T-helper 17 cell (primary cell): ENCODE results near the gene CLCA1. TPM values are rescaled to one million over a fixed set of nuclear protein-coding genes. Genes with fewer than 3 reads are reported as not detected.

Experiments used
- total RNA-seq, 4 donors: library from RNA in 2 of 4; stranded (reverse) in 2 of 4; gene quantifications; one replicate each; pipeline ENCODE4 v1.2.3 and lab custom pipeline; 2022 to 2026

Gene CLCA1
- total RNA-seq, 2 donors from 2014 or later = not detected

Other genes with a start within 250 kb of the CLCA1 start
- gene ODF2L, start 72.6 kb upstream of the CLCA1 start, total RNA-seq = 100 to 1,000 TPM; 122 to 145 TPM
- not detected for gene CLCA2, start 44.8 kb upstream of the CLCA1 start, total RNA-seq
- not detected for gene CLCA4, start 78.2 kb downstream of the CLCA1 start, total RNA-seq
- 10 to 100 TPM; 54.3 to 61.5 TPM for gene SH3GLB1, start 235.6 kb downstream of the CLCA1 start, total RNA-seq